ENCODE data around the gene OR4D11.
"Not testable (repeated sequence)": the region's sequence is repeated elsewhere in the genome, so short reads cannot be mapped to it uniquely, and the experiment has no call there.

Gene OR4D11

GRCh38 chr11:59503276-59503675, at the start of gene OR4D11:
OR4D11 (plus strand) TSS chr11:59503576; CDS start chr11:59503576, 0 bp downstream.
- DNase-seq (ENCODE audit: low spot score): no peak

- DNase-seq (ENCODE audit: low spot score): no peak
Observed at GRCh38 chr11:59456661-59457060, 46.7 kb upstream of the OR4D11 start, which contains the start of gene OR4D6. OR4D6 (plus strand) TSS chr11:59456961; CDS start chr11:59456961, 0 bp downstream.

- no peak for DNase-seq (ENCODE audit: low spot score)
Observed at GRCh38 chr11:59459916-59460315, 43.5 kb upstream of the OR4D11 start.

DNA sequence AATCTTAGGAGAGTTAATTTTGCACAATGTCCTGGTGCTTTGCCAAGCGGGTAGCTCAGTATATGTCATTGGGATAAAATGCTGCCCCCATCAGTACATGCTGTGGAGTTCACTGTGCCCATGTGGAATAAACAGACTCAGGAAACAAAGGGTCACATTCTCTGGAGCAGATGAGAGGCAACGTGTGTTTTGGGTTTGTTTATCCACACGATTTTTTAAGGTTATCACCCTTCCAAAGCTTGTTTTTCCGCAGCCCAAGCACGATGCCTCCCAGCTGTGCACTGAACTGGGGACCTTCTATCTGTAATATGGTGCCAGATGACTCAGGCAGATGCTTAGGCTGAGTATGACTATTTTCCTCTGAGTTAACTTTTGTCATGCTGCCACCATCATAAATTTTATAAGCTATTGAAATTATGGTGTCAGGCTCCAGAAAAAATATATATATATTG, 40.2 kb upstream of the OR4D11 start:
- no peak for DNase-seq (ENCODE audit: low spot score)

- no peak for DNase-seq (ENCODE audit: low spot score)
Observed at GRCh38 chr11:59473015-59473414, 30.4 kb upstream of the OR4D11 start, which contains the start of gene OR4D10. OR4D10 (plus strand) TSS chr11:59473315; CDS start chr11:59477430, 4,115 bp downstream.

DNA sequence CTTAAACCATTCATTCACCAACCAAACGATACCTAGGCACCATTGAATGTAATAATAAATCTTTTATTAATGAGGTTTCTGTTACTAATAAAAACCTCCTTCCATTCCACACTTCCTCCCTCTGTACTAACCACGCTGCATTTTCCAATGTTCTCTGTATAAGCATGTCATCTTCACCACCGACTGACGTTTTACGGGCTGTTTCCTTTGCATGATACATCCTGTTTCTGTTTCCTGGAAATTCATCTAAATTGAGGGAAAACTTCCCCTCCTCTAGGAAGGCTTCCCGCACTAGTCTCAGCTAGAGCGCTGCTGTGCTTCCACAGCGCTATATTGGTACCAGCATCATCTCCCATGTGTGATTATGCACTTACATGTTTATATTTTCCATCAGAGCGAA, 28.2 kb upstream of the OR4D11 start:
- no peak for DNase-seq (ENCODE audit: low spot score)

DNA sequence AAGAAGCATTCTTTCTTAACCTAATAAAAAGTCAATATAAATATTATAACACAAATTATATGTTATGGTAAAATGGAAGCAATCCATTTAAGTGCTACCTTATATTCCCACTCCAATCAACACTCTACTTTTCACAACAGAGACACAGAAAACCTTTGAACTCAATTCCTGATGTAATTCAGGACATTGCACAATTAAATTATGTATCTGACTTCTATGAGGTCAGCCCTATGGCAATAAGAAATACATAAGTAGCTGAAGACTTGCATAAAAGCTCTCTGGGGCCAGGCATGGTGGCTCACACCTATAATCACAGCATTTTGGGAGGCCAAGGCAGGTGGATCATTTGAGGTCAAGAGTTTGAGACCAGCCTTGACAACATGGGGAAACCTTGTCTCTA, 23.5 kb upstream of the OR4D11 start:
- no peak for DNase-seq (ENCODE audit: low spot score)

DNA sequence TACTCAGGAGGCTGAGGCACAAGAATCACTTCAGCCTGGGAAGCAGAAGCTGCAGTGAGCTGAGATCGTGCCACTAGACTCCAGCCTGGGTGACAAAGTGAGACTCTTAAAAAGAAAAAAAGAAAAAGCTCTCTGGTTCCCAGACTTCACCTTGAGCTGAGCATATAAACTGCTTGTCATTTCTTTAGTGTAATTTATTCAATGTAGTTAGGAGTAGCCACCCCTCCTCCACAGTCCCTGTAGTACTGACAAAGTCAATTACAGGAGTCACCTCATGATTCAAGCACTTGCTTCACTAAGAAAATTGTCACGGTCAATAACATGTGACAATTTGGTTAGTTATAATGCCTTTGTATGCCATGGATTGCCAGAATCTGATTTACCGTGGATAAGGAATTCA, 23.0 kb upstream of the OR4D11 start:
- no peak for DNase-seq (ENCODE audit: low spot score)

DNA sequence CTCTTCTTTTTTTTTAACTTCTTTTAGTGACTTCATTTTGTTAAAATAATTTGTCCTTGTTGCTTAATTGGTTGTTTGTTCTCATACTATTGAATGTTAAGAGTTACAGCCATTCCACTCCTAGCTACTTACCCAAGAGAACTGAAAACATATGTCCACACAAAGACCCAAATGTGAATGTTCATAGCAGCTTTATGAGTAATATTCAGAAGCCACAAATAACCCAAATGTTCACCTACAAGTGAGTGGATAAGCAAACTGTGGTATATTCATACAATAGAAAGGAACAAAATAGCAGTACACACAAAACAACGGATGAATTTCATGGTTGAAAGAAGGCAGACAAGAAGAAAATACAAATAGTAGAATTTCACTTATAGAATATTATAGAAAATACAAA, 1.4 kb upstream of the OR4D11 start:
- DNase-seq (ENCODE audit: low spot score): no peak

DNA sequence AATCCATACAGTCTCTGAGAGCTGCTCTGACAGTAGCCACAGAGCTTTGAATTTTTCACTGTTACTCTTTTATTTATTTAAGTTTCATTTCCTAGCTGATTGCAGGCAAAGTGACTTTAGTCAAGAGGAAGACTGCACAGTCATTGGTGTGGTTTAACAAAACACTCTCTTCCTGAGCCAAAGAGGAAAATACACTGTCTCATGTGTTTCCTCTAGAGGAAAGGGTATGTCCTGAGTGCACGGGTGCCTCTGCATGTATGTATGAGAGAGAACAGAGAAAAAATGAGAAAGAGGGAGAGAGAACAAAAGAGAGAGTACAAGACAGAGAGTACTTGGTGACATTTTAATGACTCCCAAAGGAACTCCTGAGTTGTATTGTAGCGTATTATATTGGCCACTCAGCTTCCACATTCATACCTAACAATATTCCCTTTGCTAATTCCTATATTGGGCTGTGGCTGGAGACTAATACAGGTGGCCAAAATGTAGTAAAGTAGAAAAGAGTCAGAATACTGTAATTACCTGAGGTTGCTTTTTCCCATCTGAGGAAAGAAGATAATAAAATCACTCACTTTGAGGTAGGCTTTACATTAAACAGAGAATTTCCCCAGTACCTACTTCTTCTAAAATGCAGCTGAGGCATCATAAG, 7.7 kb downstream of the OR4D11 start, which contains the start of gene OR4D9:
Gene OR4D9 (plus strand): TSS at position 599 of the 649 bp plus-strand sequence. CDS start 3,374 bp downstream, outside the sequence.
- DNase-seq (ENCODE audit: low spot score): no peak

DNA sequence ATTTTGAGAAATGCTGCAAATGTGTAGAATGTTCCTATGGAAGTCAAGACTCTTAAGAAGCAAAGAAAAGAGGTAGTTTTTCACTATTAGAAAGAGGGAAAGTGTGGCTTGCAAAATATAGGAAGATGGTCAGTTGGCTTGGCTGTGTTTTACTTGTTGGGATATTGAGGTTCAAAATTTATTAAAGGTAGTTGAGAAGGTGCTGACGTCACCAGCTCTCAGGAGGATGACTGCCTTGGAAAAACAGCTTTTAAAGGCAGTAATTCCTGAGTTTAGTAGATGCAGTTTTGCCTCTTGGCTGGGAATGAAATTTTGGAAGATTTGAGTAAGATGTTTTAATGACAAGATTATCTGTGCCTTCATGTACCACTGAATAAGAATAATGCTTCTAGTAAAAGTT, 8.3 kb downstream of the OR4D11 start:
- DNase-seq (ENCODE audit: low spot score): no peak

GRCh38 chr11:59520139-59520538, 16.8 kb downstream of the OR4D11 start:
- DNase-seq (ENCODE audit: low spot score): not testable (repeated sequence)

- no peak for DNase-seq (ENCODE audit: low spot score)
Observed at GRCh38 chr11:59520741-59521140, 17.4 kb downstream of the OR4D11 start.

- peak; percentile 17 for DNase-seq (ENCODE audit: low spot score)
Observed at GRCh38 chr11:59523541-59523940, 20.2 kb downstream of the OR4D11 start.

GRCh38 chr11:59528711-59529110, 25.3 kb downstream of the OR4D11 start:
- DNase-seq (ENCODE audit: low spot score): no peak

- DNase-seq (ENCODE audit: low spot score): no peak
Observed at GRCh38 chr11:59532620-59533019, 29.2 kb downstream of the OR4D11 start.

GRCh38 chr11:59534676-59535075, 31.3 kb downstream of the OR4D11 start:
- DNase-seq (ENCODE audit: low spot score): no peak

- DNase-seq (ENCODE audit: low spot score): no peak
Observed at GRCh38 chr11:59542142-59542810, 38.9 kb downstream of the OR4D11 start.

DNA sequence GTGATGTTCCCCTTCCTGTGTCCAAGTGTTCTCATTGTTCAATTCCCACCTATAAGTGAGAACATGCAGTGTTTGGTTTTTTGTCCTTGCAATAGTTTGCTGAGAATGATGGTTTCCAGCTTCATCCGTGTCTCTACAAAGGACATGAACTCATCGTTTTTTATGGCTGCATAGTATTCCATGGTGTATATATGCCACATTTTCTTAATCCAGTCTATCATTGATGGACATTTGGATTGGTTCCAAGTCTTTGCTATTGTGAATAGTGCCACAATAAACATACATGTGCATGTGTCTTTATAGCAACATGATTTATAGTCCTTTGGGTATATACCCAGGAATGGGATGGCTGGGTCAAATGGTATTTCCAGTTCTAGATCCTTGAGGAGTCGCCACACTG, 40.3 kb downstream of the OR4D11 start:
- not testable (repeated sequence) for DNase-seq (ENCODE audit: low spot score)

DNA sequence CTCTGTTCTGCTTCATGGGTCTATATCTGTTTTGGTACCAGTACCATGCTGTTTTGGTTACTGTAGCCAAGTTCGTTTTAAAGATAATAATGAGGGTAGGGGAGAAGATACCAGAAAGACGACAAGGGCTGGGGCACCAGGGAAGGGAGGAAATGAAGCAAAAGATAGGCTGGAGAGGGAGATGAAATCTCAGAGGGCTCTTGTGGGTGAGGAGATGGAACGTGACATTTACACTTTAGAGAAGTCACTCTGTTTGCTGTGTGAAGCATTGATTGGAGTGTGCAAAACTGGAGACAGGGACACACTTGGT, 41.4 kb downstream of the OR4D11 start:
- DNase-seq (ENCODE audit: low spot score): no peak

DNA sequence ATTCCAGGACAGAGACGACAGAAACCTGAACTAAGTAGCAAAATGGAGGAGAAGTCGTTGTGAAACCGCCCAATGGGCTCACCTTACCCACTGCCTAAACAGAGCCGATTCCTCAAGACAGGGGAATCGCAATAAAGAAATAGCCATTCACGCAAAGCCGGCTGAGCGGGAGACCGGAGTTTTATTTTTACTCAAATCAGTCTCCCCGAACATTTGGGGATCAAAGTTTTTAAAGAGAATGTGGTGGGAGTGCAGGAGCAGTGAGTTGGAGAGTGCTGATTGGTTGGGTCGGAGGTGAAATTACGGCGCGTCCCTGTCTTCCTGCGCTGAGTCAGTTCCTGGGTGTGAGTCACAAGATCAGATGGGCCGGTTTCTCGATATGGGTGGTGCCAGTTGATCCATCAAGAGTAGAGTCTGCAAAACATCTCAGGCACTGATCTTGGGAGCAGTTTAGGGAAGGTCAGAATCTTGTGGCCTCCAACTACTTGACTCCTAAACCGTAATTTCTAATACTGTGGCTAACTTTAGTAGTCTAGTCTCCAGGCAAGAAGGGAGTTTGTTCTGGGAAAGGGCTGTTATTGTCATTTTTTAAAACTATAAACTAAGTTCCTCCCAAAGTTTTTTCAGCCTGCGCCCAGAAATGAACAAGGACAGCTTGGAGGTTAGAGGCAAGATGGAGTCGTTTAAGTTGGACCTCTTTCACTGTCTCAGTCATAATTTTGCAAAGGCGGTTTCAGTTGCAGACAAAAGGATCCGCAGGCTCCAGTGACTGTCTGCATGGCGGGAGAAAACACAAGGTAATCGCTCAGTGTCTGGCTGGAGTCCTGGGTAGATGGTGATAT, 42.0 kb downstream of the OR4D11 start:
- DNase-seq (ENCODE audit: low spot score): no peak

DNA sequence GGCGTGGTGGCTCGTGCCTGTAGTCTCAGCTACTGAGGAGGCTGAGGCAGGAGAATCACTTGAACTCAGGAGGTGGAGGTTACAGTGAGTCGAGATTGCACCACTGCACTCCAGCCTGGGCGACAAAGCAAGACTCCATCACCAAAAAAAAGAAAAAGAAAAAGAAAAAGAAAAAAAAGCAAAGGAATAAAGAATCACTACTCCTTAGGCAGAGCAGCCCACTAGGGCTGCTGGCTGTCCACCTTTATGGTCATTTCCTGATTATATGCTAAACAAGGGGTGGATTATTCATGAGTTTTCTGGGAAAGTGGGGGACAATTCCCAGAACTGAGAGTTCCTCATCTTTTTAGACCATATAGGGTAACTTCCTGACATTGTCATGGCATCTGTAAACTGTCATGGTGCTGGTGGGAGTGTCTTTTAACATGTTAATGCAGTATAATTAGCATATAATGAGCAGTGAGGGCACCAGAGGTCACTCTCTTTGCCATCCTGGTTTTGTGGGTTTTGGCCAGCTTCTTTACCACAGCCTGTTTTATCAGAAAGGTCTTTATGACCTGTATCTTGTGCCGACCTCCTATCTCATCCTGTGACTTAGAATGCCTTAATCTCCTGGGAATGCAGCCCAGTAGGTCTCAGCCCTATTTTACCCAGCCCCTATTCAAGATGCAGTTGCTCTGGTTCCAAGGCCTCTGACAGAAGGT, 44.4 kb downstream of the OR4D11 start:
- not testable (repeated sequence) for DNase-seq (ENCODE audit: low spot score)

Measured in NAMALWA (cell line).